Ascending aorta (tissue), 2 donors: ENCODE data around the gene SMTN. TPM values are rescaled to one million over a fixed set of nuclear protein-coding genes. Genes with fewer than 3 reads are reported as not detected.
"Not testable (repeated sequence)": the region's sequence is repeated elsewhere in the genome, so short reads cannot be mapped to it uniquely, and the experiment has no call there.

ENCODE experiments used
- DNase-seq, 2 donors: peaks; one replicate each; pipeline ENCODE4 v3.0.0-alpha.2; 2019; ENCODE audit warnings: low spot score in 2 of 2
- H3K27ac ChIP-seq, 2 donors: fragments of 200-600 bp; sonication (generic); one replicate each; pipeline ENCODE4 v1.5.1; 2016 to 2017; ENCODE audit warnings: mild to moderate bottlenecking in 1 of 2
- H3K27me3 ChIP-seq: fragments of 200-600 bp; sonication (generic); one replicate; pipeline ENCODE4 v1.5.1; 2017
- H3K36me3 ChIP-seq, 2 donors: fragments of 200-600 bp; sonication (generic); one replicate each; pipeline ENCODE4 v1.5.1; 2016
- H3K4me1 ChIP-seq, 2 donors: fragments of 200-600 bp; sonication (generic); one replicate each; pipeline ENCODE4 v1.5.1; 2016 to 2017; ENCODE audit warnings: mild to moderate bottlenecking in 1 of 2
- H3K4me3 ChIP-seq, 2 donors: fragments of 200-600 bp; sonication (generic); one replicate each; pipeline ENCODE4 v1.5.1; 2016 to 2017; ENCODE audit warnings: mild to moderate bottlenecking in 1 of 2
- H3K9me3 ChIP-seq, 2 donors: fragments of 200-600 bp; sonication (generic); one replicate each; pipeline ENCODE4 v1.5.1; 2016
- CTCF ChIP-seq, 3 experiments: fragments of 200-600 bp in 2 of 3; fragments of 450-650 bp in 1 of 3; sonication (generic) in 2 of 3; IDR thresholded peaks; one replicate each; pipeline ENCODE4 v1.5.1; 2016 to 2019; ENCODE audit warnings: antibody characterized with exemption in 3 of 3, mild to moderate bottlenecking in 1 of 3, moderate library complexity in 1 of 3
- intact Hi-C: fragments of 100-400 bp; cut with DNase I; formaldehyde crosslinking; loops from one replicate; pipeline ENCODE4 v1.15.1; 2023
- total RNA-seq: library from RNA; depleted of rRNA; stranded (reverse); fragments of >200 nt; gene quantifications from one replicate; pipeline ENCODE4 v1.1.0, GENCODE V29; 2016

Gene SMTN
- total RNA-seq, 1 donor from 2014 or later, result 671 TPM

- Histone ChIP-seq H3K27me3 (no peaks in the 10 kb centered on the region), H3K4me1 (peaks cover 30 to 75% of the 10 kb centered on the region in 2 donors), H3K9me3 (no peaks in the 10 kb centered on the region), H3K4me3 (peak overlapping the region in 1 of 2 donors; percentile 37), H3K27ac (peak overlapping the region; percentile 75 to 98), H3K36me3 (peaks cover 98 to 100% of the 10 kb centered on the region in 2 donors)
- intact Hi-C loops, result no loop called here
- no peak for DNase-seq
- TF ChIP-seq CTCF (IDR thresholded peaks at IDR 0.05), result no peak
Measured at GRCh38 chr22:31094021-31094551, 13.0 kb downstream of the SMTN start.

- H3K9me3 ChIP-seq, result no peaks in the 10 kb centered on the region
- peaks cover 28 to 75% of the 10 kb centered on the region in 2 donors for H3K4me1 ChIP-seq
- intact Hi-C loops, result no loop called here
- H3K4me3 ChIP-seq, result no peak overlapping the region
- peak overlapping the region; percentile 75 to 98 for H3K27ac ChIP-seq
- H3K27me3 ChIP-seq, result no peaks in the 10 kb centered on the region
- DNase-seq, result no peak
- TF ChIP-seq CTCF (IDR thresholded peaks at IDR 0.05), result no peak
- peaks cover 98 to 100% of the 10 kb centered on the region in 2 donors for H3K36me3 ChIP-seq
Measured at GRCh38 chr22:31094741-31095140, 13.6 kb downstream of the SMTN start.

GRCh38 chr22:31095637-31096249 is 14.6 kb downstream of the SMTN start:
- no peak for TF ChIP-seq CTCF (IDR thresholded peaks at IDR 0.05)
- no peaks in the 10 kb centered on the region for H3K9me3 ChIP-seq
- peak overlapping the region; percentile 98 to 99 for H3K27ac ChIP-seq
- no peak for DNase-seq
- intact Hi-C loops, result no loop called here
- H3K36me3 ChIP-seq, result peaks cover 99 to 100% of the 10 kb centered on the region in 2 donors
- H3K4me3 ChIP-seq, result no peak overlapping the region
- peaks cover 24 to 73% of the 10 kb centered on the region in 2 donors for H3K4me1 ChIP-seq
- H3K27me3 ChIP-seq, result no peaks in the 10 kb centered on the region

GRCh38 chr22:31096657-31097279 is 15.7 kb downstream of the SMTN start:
- H3K4me3 ChIP-seq, result no peak overlapping the region
- intact Hi-C loops, result no loop called here
- no peak for DNase-seq
- peak overlapping the region; percentile 98 to 99 for H3K27ac ChIP-seq
- peaks cover 25 to 74% of the 10 kb centered on the region in 2 donors for H3K4me1 ChIP-seq
- H3K9me3 ChIP-seq, result no peaks in the 10 kb centered on the region
- no peaks in the 10 kb centered on the region for H3K27me3 ChIP-seq
- H3K36me3 ChIP-seq, result peaks cover 96 to 98% of the 10 kb centered on the region in 2 donors
- no peak for TF ChIP-seq CTCF (IDR thresholded peaks at IDR 0.05)

- H3K9me3 ChIP-seq, H3K27me3 ChIP-seq, DNase-seq, H3K4me3 ChIP-seq, intact Hi-C loops: not testable (repeated sequence)
- Histone ChIP-seq H3K27ac (peak overlapping the region; percentile 98 to 99), H3K4me1 (peaks cover 25 to 74% of the 10 kb centered on the region in 2 donors), H3K36me3 (peaks cover 89 to 90% of the 10 kb centered on the region in 2 donors)
Measured at GRCh38 chr22:31097539-31097938, 16.4 kb downstream of the SMTN start.

- peaks cover 20 to 75% of the 10 kb centered on the region in 2 donors for H3K4me1 ChIP-seq
- no peaks in the 10 kb centered on the region for H3K9me3 ChIP-seq
- H3K27ac ChIP-seq, result peak overlapping the region; percentile 98 to 99
- H3K27me3 ChIP-seq, result no peaks in the 10 kb centered on the region
- TF ChIP-seq CTCF (IDR thresholded peaks at IDR 0.05), result no peak
- H3K4me3 ChIP-seq, result no peak overlapping the region
- peaks cover 83 to 86% of the 10 kb centered on the region in 2 donors for H3K36me3 ChIP-seq
- intact Hi-C loops, result no loop called here
- no peak for DNase-seq
Measured at GRCh38 chr22:31097941-31098631, 17.0 kb downstream of the SMTN start.
